Measurements from ENCODE around the gene XDH. TPM values are rescaled to one million over a fixed set of nuclear protein-coding genes. Genes with fewer than 3 reads are reported as not detected.

The XDH gene
- total and polyA plus RNA-seq, 9 donors = 0.12 to 0.13 TPM; not detected in 7

DNA sequence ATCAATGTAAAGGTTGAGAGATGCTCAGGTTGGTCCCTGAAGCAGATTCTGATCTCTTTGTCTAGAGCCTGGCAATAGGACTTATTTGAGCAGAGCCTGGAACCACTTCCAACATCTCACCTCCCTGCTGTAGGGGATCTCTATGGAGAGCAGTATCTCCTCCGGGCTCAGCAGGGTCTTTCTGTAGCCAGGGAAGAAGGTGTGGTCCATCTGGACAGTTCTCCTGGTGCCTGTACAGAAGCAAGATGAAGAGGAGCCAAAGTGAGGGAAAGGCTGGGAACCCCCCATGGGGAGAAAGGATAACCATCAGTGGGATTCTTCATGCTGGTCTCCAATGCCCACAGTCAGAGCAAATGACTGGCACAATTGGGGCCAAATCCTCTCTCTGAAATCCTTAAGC is 34.8 kb downstream of the XDH start:
- no peak for DNase-seq
- no peaks in the 10 kb centered on the region for H3K9me3 ChIP-seq

GRCh38 chr2:31378791-31379501 is 35.6 kb downstream of the XDH start:
- H3K9me3 ChIP-seq = no peaks in the 10 kb centered on the region

More for the DNA sequence above, 34.8 kb downstream of the XDH start:
- Histone ChIP-seq H3K36me3 (no peaks in the 10 kb centered on the region), H3K4me3 (no peak overlapping the region), H3K4me1 (ENCODE audit: insufficient read depth) (no peaks in the 10 kb centered on the region), H3K27me3 (no peaks in the 10 kb centered on the region), H3K27ac (no peak overlapping the region)
- 86 to 96% (median 90%) methylated on average over 1 of the region's 1 CpG for WGBS, 3 donors
- intact Hi-C loops (cut with DNase I) = no loop called here
- TF ChIP-seq EP300 (IDR thresholded peaks at IDR 0.05) (no peak), POLR2A (IDR thresholded peaks at IDR 0.05) (no peak)
- TF ChIP-seq, protein P1, sequence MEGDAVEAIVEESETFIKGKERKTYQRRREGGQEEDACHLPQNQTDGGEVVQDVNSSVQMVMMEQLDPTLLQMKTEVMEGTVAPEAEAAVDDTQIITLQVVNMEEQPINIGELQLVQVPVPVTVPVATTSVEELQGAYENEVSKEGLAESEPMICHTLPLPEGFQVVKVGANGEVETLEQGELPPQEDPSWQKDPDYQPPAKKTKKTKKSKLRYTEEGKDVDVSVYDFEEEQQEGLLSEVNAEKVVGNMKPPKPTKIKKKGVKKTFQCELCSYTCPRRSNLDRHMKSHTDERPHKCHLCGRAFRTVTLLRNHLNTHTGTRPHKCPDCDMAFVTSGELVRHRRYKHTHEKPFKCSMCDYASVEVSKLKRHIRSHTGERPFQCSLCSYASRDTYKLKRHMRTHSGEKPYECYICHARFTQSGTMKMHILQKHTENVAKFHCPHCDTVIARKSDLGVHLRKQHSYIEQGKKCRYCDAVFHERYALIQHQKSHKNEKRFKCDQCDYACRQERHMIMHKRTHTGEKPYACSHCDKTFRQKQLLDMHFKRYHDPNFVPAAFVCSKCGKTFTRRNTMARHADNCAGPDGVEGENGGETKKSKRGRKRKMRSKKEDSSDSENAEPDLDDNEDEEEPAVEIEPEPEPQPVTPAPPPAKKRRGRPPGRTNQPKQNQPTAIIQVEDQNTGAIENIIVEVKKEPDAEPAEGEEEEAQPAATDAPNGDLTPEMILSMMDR (IDR thresholded peaks at IDR 0.05) = no peak

GRCh38 chr2:31378389-31378788 is 36.2 kb downstream of the XDH start:
- no peak for TF ChIP-seq POLR2A (IDR thresholded peaks at IDR 0.05)
- TF ChIP-seq, protein P1 (IDR thresholded peaks at IDR 0.05) = no peak
- no peak for TF ChIP-seq EP300 (IDR thresholded peaks at IDR 0.05)
- no peaks in the 10 kb centered on the region for H3K36me3 ChIP-seq
- H3K4me1 ChIP-seq (ENCODE audit: insufficient read depth) = no peaks in the 10 kb centered on the region
- no peaks in the 10 kb centered on the region for H3K27me3 ChIP-seq
- intact Hi-C loops (cut with DNase I) = no loop called here
- DNase-seq = no peak
- no peak overlapping the region for H3K4me3 ChIP-seq
- 81 to 85% (median 85%) methylated on average over 3 of the region's 3 CpGs for WGBS, 3 donors
- H3K9me3 ChIP-seq = no peaks in the 10 kb centered on the region
- no peak overlapping the region for H3K27ac ChIP-seq

More at GRCh38 chr2:31378791-31379501, 35.6 kb downstream of the XDH start:
- no peak overlapping the region for H3K4me3 ChIP-seq
- intact Hi-C loops (cut with DNase I) = no loop called here
- 79 to 87% (median 83%) methylated on average over 6 of the region's 6 CpGs for WGBS, 3 donors
- H3K4me1 ChIP-seq (ENCODE audit: insufficient read depth) = no peaks in the 10 kb centered on the region
- TF ChIP-seq POLR2A (IDR thresholded peaks at IDR 0.05) = no peak
- no peak for TF ChIP-seq EP300 (IDR thresholded peaks at IDR 0.05)
- TF ChIP-seq, protein P1 (IDR thresholded peaks at IDR 0.05) = no peak
- no peaks in the 10 kb centered on the region for H3K36me3 ChIP-seq
- no peak for DNase-seq
- no peak overlapping the region for H3K27ac ChIP-seq
- H3K27me3 ChIP-seq = no peaks in the 10 kb centered on the region

GRCh38 chr2:31373127-31373526 is 41.4 kb downstream of the XDH start:
- WGBS, 3 donors = 47 to 58% (median 58%) methylated on average over 2 of the region's 2 CpGs
- Histone ChIP-seq H3K9me3 (no peaks in the 10 kb centered on the region), H3K27ac (no peak overlapping the region), H3K27me3 (no peaks in the 10 kb centered on the region), H3K4me1 (ENCODE audit: insufficient read depth) (no peaks in the 10 kb centered on the region), H3K36me3 (no peaks in the 10 kb centered on the region), H3K4me3 (no peak overlapping the region)
- intact Hi-C loops (cut with DNase I) = no loop called here
- DNase-seq = no peak
- TF ChIP-seq POLR2A (IDR thresholded peaks at IDR 0.05) = no peak
- TF ChIP-seq EP300 (IDR thresholded peaks at IDR 0.05) = no peak
- TF ChIP-seq, protein P1 (IDR thresholded peaks at IDR 0.05) = no peak

Measured in ovary (tissue), 9 donors.